GM03348 (cell line): Measurements from ENCODE around the gene TP53RK.

Experiments
- DNase-seq: peaks from one replicate; pipeline ENCODE4 v3.0.0; 2012; ENCODE audit warnings: low spot score

Gene TP53RK

GRCh38 chr20:46660487-46660886 is 28.8 kb downstream of the TP53RK start:
- DNase-seq, result no peak

- DNase-seq, result no peak
These were observed 31.6 kb downstream of the TP53RK start for GRCh38 chr20:46657618-46658017.

GRCh38 chr20:46657137-46657536 is 32.1 kb downstream of the TP53RK start:
- DNase-seq, result no peak

- DNase-seq, result no peak
These were observed 36.5 kb downstream of the TP53RK start for GRCh38 chr20:46652699-46653098.

GRCh38 chr20:46651091-46651962 is 37.9 kb downstream of the TP53RK start, which contains the start of gene SLC13A3:
Gene SLC13A3, minus strand, starts transcription at chr20:46651459. Its CDS starts 38 bp downstream, at chr20:46651421.
- peak; percentile 33 for DNase-seq

- DNase-seq, result no peak
These were observed 38.6 kb downstream of the TP53RK start for GRCh38 chr20:46650575-46651090.

GRCh38 chr20:46649965-46650542 is 39.2 kb downstream of the TP53RK start:
- DNase-seq, result no peak

GRCh38 chr20:46649650-46649949 is 39.6 kb downstream of the TP53RK start:
- no peak for DNase-seq

GRCh38 chr20:46648903-46649649 is 40.2 kb downstream of the TP53RK start:
- DNase-seq, result no peak

- no peak for DNase-seq
These were observed 41.8 kb downstream of the TP53RK start for GRCh38 chr20:46647469-46647868.

GRCh38 chr20:46646659-46647380 is 42.4 kb downstream of the TP53RK start:
- no peak for DNase-seq

GRCh38 chr20:46646122-46646521 is 43.1 kb downstream of the TP53RK start:
- DNase-seq, result no peak

GRCh38 chr20:46644733-46645132 is 44.5 kb downstream of the TP53RK start:
- no peak for DNase-seq

GRCh38 chr20:46644160-46644559 is 45.1 kb downstream of the TP53RK start:
- no peak for DNase-seq

GRCh38 chr20:46642969-46643343 is 46.3 kb downstream of the TP53RK start:
- no peak for DNase-seq

GRCh38 chr20:46642265-46642968 is 46.8 kb downstream of the TP53RK start:
- no peak for DNase-seq

- no peak for DNase-seq
These were observed 47.8 kb downstream of the TP53RK start for GRCh38 chr20:46641424-46641823.

- no peak for DNase-seq
These were observed 48.5 kb downstream of the TP53RK start for GRCh38 chr20:46640536-46641311.

GRCh38 chr20:46640044-46640443 is 49.2 kb downstream of the TP53RK start:
- DNase-seq, result no peak

- DNase-seq, result no peak
These were observed 49.7 kb downstream of the TP53RK start for GRCh38 chr20:46639587-46639986.

GRCh38 chr20:46638898-46639274 is 50.4 kb downstream of the TP53RK start:
- DNase-seq, result no peak
